ENCODE measurements around the gene RGS7. TPM values are rescaled to one million over a fixed set of nuclear protein-coding genes. Genes with fewer than 3 reads are reported as not detected.

The RGS7 gene
- total RNA-seq, 2 experiments from 2014 or later: not detected

DNA sequence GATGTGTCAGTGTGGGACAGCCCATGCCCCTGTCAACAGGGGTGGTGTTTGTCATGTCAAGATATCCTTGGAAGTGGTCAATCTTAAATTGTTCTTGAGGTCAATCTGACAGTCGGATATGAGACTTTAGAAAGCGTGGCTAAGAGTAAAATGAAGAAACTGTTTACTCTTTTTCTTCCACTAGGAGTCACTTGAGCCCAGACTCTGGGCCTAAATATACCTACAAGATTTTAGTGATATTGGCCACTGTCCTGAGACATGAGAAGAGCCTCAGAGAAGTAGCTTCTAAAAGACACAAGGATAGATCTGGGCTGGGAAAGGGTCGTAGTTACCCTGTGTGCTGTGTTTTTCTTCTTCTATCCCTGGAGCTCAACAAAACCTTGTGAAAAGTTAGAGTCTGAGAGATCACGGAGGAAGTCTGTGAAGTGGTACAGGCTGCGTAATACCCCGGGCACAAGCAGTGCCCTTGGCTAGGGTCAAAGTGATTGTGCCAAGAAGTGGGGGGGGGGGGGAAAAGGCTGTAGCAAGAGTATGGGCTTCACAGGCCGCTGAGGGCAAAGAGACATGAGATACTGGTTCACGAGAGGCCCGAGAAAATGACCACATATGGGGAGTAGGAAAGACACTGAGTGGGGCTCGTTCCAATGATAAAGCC, 389.8 kb downstream of the RGS7 start:
- CTCF ChIA-PET: no interaction called here
- Mint-ChIP-seq H3K27ac (no peak overlapping the region), H3K36me3 (no peaks in the 10 kb centered on the region), H3K9me3 (ENCODE audit: low read depth) (no peaks in the 10 kb centered on the region), H3K4me1 (no peaks in the 10 kb centered on the region), H3K4me3 (no peak overlapping the region), H3K27me3 (no peaks in the 10 kb centered on the region)
- no peak for DNase-seq
- no peak for ATAC-seq

DNA sequence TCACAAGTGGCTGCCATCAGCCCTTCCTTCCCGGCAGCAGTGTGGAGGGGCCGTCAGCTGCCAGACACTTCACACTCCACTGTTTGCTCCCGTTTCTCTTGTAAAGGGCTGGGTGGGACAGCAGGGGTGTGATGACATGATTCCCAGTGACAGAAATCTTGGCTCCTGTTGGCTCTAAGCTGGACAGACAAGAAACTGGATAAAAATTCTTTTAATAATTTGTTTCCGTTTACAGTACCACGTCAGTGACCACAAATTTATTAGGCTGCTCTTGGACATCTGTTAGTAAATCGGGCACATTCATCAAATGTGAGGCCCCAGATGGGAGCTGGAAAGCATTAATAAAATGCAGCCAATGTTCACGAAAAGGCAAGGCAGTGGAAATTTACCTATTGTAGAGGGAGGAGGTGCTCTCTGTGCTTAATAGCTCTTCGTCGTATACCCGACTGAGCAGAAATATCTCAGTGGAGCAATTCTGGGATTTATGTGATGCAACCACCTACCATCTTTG, 391.4 kb downstream of the RGS7 start:
- no peaks in the 10 kb centered on the region for H3K36me3 Mint-ChIP-seq
- H3K27ac Mint-ChIP-seq: no peak overlapping the region
- no peaks in the 10 kb centered on the region for H3K4me1 Mint-ChIP-seq
- H3K9me3 Mint-ChIP-seq (ENCODE audit: low read depth): no peaks in the 10 kb centered on the region
- no peak for ATAC-seq
- CTCF ChIA-PET: interaction anchor here (0.8 kb wide), 1 partner anchor 23 kb away, joined by 3 read pairs; no protein-coding TSS in a partner anchor
- no peaks in the 10 kb centered on the region for H3K27me3 Mint-ChIP-seq
- no peak overlapping the region for H3K4me3 Mint-ChIP-seq
- no peak for DNase-seq

DNA sequence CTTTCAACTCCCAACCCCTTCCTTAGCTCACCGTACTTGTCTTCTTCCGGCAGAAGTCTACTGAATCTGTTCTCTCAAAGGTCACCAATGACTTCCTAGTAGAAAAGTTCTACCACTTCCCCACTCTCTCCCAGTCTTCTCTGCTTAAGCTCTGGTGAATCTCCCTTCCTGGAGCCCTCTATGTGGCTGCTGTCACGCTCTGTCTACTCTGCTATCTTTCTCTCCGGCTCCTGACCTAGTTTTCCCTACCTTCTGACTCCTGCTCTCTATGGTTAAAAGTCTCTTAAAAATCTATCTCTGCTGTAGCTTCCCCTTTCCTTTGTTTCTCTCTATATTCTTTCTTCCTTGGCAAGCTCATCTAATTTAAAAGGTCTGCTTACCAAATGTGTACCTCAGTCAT, 394.9 kb downstream of the RGS7 start:
- Mint-ChIP-seq H3K4me1 (no peaks in the 10 kb centered on the region), H3K9me3 (ENCODE audit: low read depth) (peaks cover 3% of the 10 kb centered on the region), H3K4me3 (no peak overlapping the region), H3K27me3 (no peaks in the 10 kb centered on the region), H3K27ac (no peak overlapping the region), H3K36me3 (no peaks in the 10 kb centered on the region)
- no peak for ATAC-seq
- CTCF ChIA-PET: no interaction called here
- DNase-seq: no peak

DNA sequence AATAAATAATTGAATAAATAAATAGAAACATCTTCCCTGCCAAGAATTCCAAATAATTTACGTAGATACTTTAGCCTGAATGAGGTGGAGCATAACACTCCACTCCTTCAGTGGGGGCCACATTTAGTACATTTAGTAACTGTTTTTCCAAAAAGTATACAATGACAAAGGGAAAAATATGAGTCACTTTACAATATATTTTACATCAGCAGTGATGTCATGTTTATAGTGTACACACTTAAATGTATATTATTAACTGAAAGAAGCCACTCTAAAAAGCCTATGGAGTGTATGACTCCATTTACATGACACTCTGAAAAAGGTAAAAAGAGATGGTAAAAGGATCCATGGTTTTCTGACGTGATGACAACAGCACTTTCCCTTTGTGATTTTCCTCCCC, 400.6 kb downstream of the RGS7 start:
- ATAC-seq (no peak), DNase-seq (no peak)
- Mint-ChIP-seq H3K36me3 (no peaks in the 10 kb centered on the region), H3K27ac (no peak overlapping the region), H3K4me3 (no peak overlapping the region), H3K9me3 (ENCODE audit: low read depth) (peaks cover 6% of the 10 kb centered on the region), H3K27me3 (no peaks in the 10 kb centered on the region), H3K4me1 (no peaks in the 10 kb centered on the region)
- CTCF ChIA-PET: no interaction called here

DNA sequence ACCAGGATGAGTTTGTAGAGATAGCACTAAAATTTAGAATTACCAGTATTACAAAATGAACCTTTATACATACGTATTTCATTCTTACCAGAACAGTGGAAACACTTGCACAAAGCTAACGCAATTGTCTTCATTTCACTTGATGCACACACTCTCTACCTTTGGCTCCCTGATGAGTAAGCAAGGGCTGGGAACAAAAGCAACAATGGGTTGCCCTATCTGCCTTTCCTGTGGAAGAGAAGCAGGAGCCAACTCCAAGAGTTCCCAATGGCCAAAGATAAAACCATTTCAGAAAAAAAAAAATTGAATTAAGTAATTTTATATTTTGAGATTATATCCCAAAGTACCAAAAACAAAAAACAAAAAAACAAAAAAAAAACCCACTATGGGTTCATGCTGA, 401.0 kb downstream of the RGS7 start:
- CTCF ChIA-PET: no interaction called here
- Mint-ChIP-seq H3K4me1 (no peaks in the 10 kb centered on the region), H3K27me3 (no peaks in the 10 kb centered on the region), H3K27ac (no peak overlapping the region), H3K4me3 (no peak overlapping the region), H3K36me3 (no peaks in the 10 kb centered on the region), H3K9me3 (ENCODE audit: low read depth) (peaks cover 9% of the 10 kb centered on the region)
- ATAC-seq: no peak
- no peak for DNase-seq

DNA sequence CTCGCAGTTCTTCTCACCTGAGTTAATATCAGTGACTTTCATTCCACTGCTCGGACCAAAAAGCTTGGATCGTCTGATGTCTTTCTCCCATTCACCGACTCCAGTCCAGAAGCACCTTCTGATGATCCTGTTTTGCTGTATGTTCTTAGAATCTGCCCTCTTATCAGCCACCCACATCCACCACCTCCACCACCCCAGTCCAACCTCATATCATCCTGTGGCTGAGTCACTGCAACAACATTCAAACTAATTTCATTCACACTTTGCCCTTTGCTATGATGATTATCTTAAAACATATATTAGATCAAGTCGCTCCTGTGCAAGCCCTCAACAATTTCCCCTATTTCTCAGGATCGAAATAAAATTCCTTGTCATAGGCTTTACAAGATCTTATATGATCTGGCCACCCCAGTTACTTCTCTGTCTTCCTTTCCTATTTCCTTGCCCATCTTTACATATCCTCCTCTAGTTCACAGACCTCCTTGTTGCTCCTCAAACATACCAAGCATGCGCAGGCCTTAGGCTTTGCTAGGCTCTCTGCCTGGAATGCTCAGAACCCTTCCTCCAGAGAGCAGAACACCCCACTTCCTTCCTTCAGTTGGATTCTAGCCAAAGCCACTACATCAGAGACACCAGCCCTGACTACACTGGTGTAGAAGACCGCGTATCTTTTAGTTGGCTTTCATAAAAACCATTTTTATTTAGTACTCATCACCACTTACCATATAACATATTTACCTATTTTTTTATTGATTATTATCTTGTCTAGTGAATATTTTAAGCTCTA, 409.4 kb downstream of the RGS7 start:
- peaks cover 15% of the 10 kb centered on the region for H3K9me3 Mint-ChIP-seq (ENCODE audit: low read depth)
- peaks cover 6% of the 10 kb centered on the region for H3K4me1 Mint-ChIP-seq
- no peaks in the 10 kb centered on the region for H3K36me3 Mint-ChIP-seq
- H3K27me3 Mint-ChIP-seq: no peaks in the 10 kb centered on the region
- ATAC-seq: no peak
- DNase-seq: no peak
- no peak overlapping the region for H3K4me3 Mint-ChIP-seq
- CTCF ChIA-PET: no interaction called here
- H3K27ac Mint-ChIP-seq: no peak overlapping the region

DNA sequence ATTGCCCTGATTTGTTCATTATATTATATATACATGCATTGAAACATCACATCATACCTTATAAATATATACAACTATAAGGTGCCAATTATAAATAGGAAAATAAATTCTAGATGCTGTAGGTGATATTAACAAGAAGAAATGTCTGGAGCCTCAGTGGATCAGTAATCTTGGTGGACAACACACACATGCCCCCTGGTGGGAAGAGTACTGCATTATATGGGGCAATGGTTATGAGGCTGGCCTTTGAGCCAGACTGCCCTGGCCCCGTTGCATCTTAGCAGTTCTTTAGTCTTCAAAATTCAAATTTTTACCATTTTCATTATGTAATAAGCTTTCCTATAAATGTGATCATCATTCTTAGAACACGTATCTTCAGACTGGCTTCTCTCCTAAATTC, 410.1 kb downstream of the RGS7 start:
- DNase-seq (no peak), ATAC-seq (no peak)
- no peaks in the 10 kb centered on the region for H3K36me3 Mint-ChIP-seq

DNA sequence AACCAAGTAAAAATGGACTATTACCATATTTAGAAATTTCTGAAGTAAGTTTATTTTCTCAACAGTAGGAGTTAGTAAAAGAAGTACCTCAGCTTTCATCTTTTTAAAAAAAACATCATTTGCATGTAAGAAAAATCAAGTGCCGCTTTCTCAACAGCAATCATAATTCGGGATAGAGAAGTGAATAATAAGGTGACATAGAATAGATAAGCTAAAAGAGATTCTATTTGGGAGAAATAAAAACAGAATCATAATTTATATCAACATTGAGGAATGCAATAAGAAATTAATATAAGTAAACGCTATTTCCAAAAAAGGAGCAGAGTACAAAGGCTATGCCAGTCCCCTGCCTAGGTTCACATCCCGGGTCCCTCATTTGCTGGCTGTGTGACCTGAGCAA, 414.1 kb downstream of the RGS7 start:
- DNase-seq (no peak), ATAC-seq (no peak)
- Mint-ChIP-seq H3K36me3 (no peaks in the 10 kb centered on the region), H3K4me3 (no peak overlapping the region), H3K4me1 (peaks cover 6% of the 10 kb centered on the region), H3K9me3 (ENCODE audit: low read depth) (peaks cover 22% of the 10 kb centered on the region), H3K27me3 (no peaks in the 10 kb centered on the region), H3K27ac (no peak overlapping the region)
- CTCF ChIA-PET: interaction anchor here (0.9 kb wide), 1 partner anchor 23 kb away, joined by 3 read pairs; no protein-coding TSS in a partner anchor

More for the DNA sequence above, 410.1 kb downstream of the RGS7 start:
- Mint-ChIP-seq H3K4me1 (peaks cover 6% of the 10 kb centered on the region), H3K27me3 (no peaks in the 10 kb centered on the region), H3K27ac (no peak overlapping the region), H3K4me3 (no peak overlapping the region), H3K9me3 (ENCODE audit: low read depth) (peaks cover 17% of the 10 kb centered on the region)
- CTCF ChIA-PET: no interaction called here

DNA sequence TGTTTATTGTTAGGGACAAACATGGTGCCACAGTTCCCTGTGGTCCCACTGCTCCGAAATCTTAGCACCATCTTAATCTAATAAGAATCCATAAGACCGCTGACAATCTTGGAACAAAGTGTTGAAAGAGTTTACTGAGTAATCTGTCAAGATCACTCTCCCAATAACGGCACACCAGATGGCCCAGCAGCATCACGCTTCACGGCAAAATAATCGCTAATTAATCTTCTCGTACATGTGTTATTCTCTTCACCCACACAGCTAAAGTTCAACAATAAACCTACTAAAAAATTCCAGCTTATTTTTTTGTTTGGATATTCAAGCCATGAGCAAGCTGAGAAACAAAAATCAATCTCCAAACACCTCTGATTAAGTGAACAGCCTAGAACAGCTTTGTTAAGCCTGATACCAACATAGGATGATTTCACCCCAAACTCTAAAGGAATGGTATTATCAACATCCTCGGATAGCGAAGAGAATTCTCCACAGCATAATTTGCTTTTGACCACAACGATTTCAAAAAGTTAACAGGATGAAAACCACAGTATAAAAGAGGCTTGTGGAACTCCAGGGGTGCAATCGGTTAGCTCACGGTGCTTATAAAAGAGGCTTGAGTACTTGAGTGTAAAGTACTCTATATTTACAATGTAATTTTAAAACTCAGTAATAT, 415.2 kb downstream of the RGS7 start:
- Mint-ChIP-seq H3K27me3 (no peaks in the 10 kb centered on the region), H3K4me1 (no peaks in the 10 kb centered on the region), H3K36me3 (no peaks in the 10 kb centered on the region), H3K4me3 (no peak overlapping the region), H3K9me3 (ENCODE audit: low read depth) (peaks cover 23% of the 10 kb centered on the region), H3K27ac (no peak overlapping the region)
- CTCF ChIA-PET: interaction anchor here (0.9 to 1.0 kb wide), 2 partner anchors 8 to 24 kb away, joined by 3 to 4 read pairs; no protein-coding TSS in a partner anchor
- ATAC-seq: no peak
- no peak for DNase-seq

DNA sequence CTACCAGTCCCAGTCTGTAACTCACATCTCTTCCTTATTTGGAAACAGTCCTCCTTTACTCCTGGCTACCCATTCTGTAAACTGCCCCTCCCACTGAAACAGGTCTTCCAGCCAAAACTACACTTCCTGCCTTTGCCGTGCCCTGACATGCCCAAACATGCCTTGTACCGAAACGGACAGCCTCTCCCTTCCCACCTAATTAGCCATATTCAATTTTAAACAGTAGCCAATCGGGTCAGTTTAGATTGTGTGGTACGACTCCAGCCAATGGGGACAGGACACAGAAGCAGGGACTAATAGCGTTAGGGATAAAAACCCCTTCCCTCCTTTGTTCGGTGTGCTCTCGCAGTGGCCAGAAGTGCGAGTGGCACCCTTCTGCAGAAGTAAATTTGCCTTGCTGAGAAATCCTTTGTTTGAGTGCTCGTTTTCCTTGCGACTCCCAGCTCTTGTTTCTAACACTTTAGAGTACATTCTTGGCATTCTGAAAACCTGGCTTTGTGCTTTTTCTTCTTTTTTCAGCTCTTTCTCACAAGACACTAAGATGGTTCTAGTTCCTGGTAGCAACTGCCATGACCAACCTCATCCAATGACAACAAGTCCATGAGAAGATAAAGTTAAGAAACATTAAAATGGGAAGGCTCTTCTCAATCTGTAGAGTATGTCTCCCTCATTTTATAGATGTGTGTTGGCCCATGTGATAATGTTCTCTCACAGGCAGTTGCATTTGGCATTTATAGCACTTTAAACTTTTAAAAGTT, 419.9 kb downstream of the RGS7 start:
- Mint-ChIP-seq H3K4me3 (no peak overlapping the region), H3K4me1 (no peaks in the 10 kb centered on the region), H3K27me3 (no peaks in the 10 kb centered on the region), H3K9me3 (ENCODE audit: low read depth) (peaks cover 24% of the 10 kb centered on the region), H3K36me3 (no peaks in the 10 kb centered on the region), H3K27ac (no peak overlapping the region)
- ATAC-seq (no peak), DNase-seq (no peak)
- CTCF ChIA-PET: no interaction called here

DNA sequence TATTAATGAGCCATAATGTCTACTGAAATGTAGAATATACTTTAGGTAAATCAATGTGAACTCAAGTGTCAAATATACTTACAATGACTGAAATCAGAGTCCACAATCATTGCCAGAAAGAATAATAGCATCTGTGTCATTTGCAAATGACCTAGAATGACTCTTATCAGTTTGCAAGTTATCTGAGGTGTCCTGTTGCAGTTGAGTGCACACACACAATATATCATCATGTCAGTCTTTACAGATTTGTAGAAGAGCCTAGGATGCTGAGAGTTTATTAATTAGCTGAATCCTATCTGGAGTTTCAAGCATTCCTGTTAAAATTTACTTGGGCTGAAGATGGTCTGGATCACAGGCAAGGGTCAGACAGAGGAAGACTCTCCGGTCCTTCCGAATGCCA, 421.1 kb downstream of the RGS7 start:
- CTCF ChIA-PET: no interaction called here
- ATAC-seq (no peak), DNase-seq (no peak)
- H3K27me3 Mint-ChIP-seq: no peaks in the 10 kb centered on the region
- H3K27ac Mint-ChIP-seq: no peak overlapping the region
- H3K9me3 Mint-ChIP-seq (ENCODE audit: low read depth): peaks cover 19% of the 10 kb centered on the region
- no peaks in the 10 kb centered on the region for H3K4me1 Mint-ChIP-seq
- H3K36me3 Mint-ChIP-seq: no peaks in the 10 kb centered on the region
- H3K4me3 Mint-ChIP-seq: no peak overlapping the region

DNA sequence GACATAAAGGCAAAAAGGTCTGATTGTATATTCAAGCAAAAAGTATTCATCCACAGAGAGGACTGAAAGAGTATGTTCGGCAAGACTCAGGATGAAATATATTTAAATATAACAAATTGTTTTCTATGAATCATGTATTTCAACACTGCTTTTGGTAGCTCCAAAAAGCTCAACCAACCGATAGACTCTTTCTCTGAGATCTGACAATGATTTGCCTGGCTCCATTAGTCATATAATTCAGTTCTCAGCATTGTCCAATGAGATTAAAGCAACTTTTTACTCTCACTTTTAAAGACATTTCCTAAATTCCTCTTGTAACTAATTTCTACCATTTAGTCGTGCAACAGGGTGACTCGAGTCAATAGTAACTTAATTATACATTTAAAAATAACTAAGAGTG, 426.0 kb downstream of the RGS7 start:
- CTCF ChIA-PET: no interaction called here

DNA sequence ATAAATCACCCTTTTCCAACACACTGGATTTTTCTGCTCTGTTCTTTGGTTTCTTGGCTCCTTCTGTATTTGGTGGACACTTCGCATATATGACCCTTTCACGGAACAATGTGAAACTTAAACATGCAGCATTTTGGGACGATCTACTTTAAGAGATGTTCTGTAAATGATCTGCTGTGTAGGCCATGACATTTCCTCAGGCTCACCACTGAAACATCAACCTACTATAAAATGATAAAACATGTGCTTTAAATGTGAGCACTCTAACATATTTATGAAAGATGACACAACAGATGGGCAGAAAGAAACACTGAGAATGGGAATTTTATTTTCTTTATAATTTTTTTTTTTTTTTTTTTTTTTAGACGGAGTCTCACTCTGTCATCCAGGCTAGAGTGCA, 428.7 kb downstream of the RGS7 start:
- Mint-ChIP-seq H3K36me3 (no peaks in the 10 kb centered on the region), H3K9me3 (ENCODE audit: low read depth) (peaks cover 14% of the 10 kb centered on the region), H3K4me1 (no peaks in the 10 kb centered on the region), H3K4me3 (no peak overlapping the region), H3K27ac (no peak overlapping the region), H3K27me3 (no peaks in the 10 kb centered on the region)
- CTCF ChIA-PET: no interaction called here
- ATAC-seq (no peak), DNase-seq (no peak)

More for the DNA sequence above, 426.0 kb downstream of the RGS7 start:
- ATAC-seq (no peak), DNase-seq (no peak)
- H3K36me3 Mint-ChIP-seq: no peaks in the 10 kb centered on the region
- no peaks in the 10 kb centered on the region for H3K27me3 Mint-ChIP-seq
- H3K4me3 Mint-ChIP-seq: no peak overlapping the region
- peaks cover 12% of the 10 kb centered on the region for H3K9me3 Mint-ChIP-seq (ENCODE audit: low read depth)
- H3K4me1 Mint-ChIP-seq: no peaks in the 10 kb centered on the region
- H3K27ac Mint-ChIP-seq: no peak overlapping the region

Measured in activated CD8-positive, alpha-beta memory T cell treated with anti-CD3 and anti-CD28 coated beads, Interleukin-2, amount 10 ng/mL, durations not matched to agents 7 days and 5 days (primary cell).